GM12878 (cell line): ENCODE data around the gene CYP8B1. TPM values are rescaled to one million over a fixed set of nuclear protein-coding genes. Genes with fewer than 3 reads are reported as not detected.

Experiments
- ATAC-seq: fragments of 200-7000 bp; cut with Tn5 transposase; 3 replicates; pipeline ENCODE4 v1.9.1; 2020; ENCODE audit warnings: mild to moderate bottlenecking, moderate library complexity
- BruUV-seq: library from RNA; stranded (reverse); fragments of 400-500 nt; replicated peaks from 2 replicates; lab custom pipeline; 2021; lab: Mats Ljungman, UMichigan
- CTCF ChIA-PET: fragments of 300-600 bp; sonication (Branson Sonifier 250); formaldehyde crosslinking; extraction: SDS; loops from one replicate; lab custom pipeline; 2021; ENCODE audit warnings: inconsistent platforms; lab: Yijun Ruan, JAX
- POLR2A ChIA-PET: fragments of 350-600 bp; formaldehyde crosslinking; extraction: SDS; loops from one replicate; lab custom pipeline; 2021; ENCODE audit warnings: inconsistent platforms; lab: Charles Lee
- RAD21 ChIA-PET: fragments of 300-600 bp; sonication (Branson Sonifier 250); formaldehyde crosslinking; loops from one replicate; lab custom pipeline; 2023; ENCODE audit warnings: antibody characterized with exemption; ENCODE audit not compliant: unreplicated experiment; lab: Charles Lee
- SMC1A ChIA-PET: fragments of 300-600 bp; sonication (Branson Sonifier 250); formaldehyde crosslinking; loops from one replicate; lab custom pipeline; 2023; ENCODE audit not compliant: unreplicated experiment, uncharacterized antibody; lab: Charles Lee
- DNase-seq: peaks from one replicate; pipeline ENCODE4 v3.0.0-alpha.2; 2011; ENCODE audit warnings: low read depth, low spot score
- FAIRE-seq: peaks from 3 replicates; lab custom pipeline; 2011; peaks lifted over from hg19 to GRCh38; lab: Jason Lieb, UNC
- H2AFZ ChIP-seq: 2 replicates; pipeline ENCODE4 v1.6.0; 2011; ENCODE audit warnings: low read depth, low read length, control low read depth; ENCODE audit not compliant: control insufficient read depth
- H3K27ac ChIP-seq: 2 replicates; pipeline ENCODE4 v1.5.1; 2011; ENCODE audit warnings: control low read depth; ENCODE audit not compliant: control insufficient read depth, insufficient read depth
- H3K27me3 ChIP-seq, 2 experiments: replicated peaks in 1 of 2; 2 replicates each; pipeline versions ENCODE4 v1.6.0 to v1.6.1; 2011; ENCODE audit warnings: low read length in 1 of 2; ENCODE audit not compliant: control insufficient read depth in 2 of 2, insufficient read depth in 2 of 2
- H3K36me3 ChIP-seq, 2 experiments: 2 replicates each; pipeline ENCODE4 v1.5.1; 2011; ENCODE audit warnings: low read length in 1 of 2; ENCODE audit not compliant: control insufficient read depth in 2 of 2, insufficient read depth in 2 of 2
- H3K4me1 ChIP-seq: 2 replicates; pipeline ENCODE4 v1.6.1; 2011; ENCODE audit warnings: mild to moderate bottlenecking, low read length, moderate library complexity, mixed read lengths; ENCODE audit not compliant: control insufficient read depth, insufficient read depth
- H3K4me2 ChIP-seq: 2 replicates; pipeline ENCODE4 v1.6.0; 2011; ENCODE audit warnings: control low read depth; ENCODE audit not compliant: control insufficient read depth, insufficient read depth
- H3K4me3 ChIP-seq: fragments of 200-600 bp; sonication (generic); 2 replicates; pipeline ENCODE4 v1.5.1; 2016
- H3K79me2 ChIP-seq: 2 replicates; pipeline ENCODE4 v1.6.0; 2011; ENCODE audit warnings: low read length; ENCODE audit not compliant: control insufficient read depth, insufficient read depth
- H3K9ac ChIP-seq: 2 replicates; pipeline ENCODE4 v1.8.0; 2011; ENCODE audit warnings: low read length, control low read depth, mixed read lengths; ENCODE audit not compliant: control insufficient read depth, insufficient read depth
- H3K9me3 ChIP-seq: replicated peaks from 3 replicates; pipeline ENCODE4 v1.5.1; 2011; ENCODE audit warnings: mild to moderate bottlenecking, low read length; ENCODE audit not compliant: control insufficient read depth, insufficient read depth
- H4K20me1 ChIP-seq: 2 replicates; pipeline ENCODE4 v1.6.0; 2011; ENCODE audit not compliant: control insufficient read depth, insufficient read depth
- BCL11A ChIP-seq: IDR thresholded peaks from 2 replicates; pipeline ENCODE4 v1.6.1; 2011; ENCODE audit warnings: low read depth, low read length
- CBX5 ChIP-seq: sonication (generic); IDR thresholded peaks from 2 replicates; pipeline ENCODE4 v1.6.1; 2016; ENCODE audit warnings: low read depth, moderate library complexity, mild to moderate bottlenecking, inconsistent platforms
- FOXK2 ChIP-seq: fragments of 450-650 bp; IDR thresholded peaks from 2 replicates; pipeline ENCODE4 v1.6.1; 2017; ENCODE audit warnings: mild to moderate bottlenecking, moderate library complexity
- IRF5 ChIP-seq: fragments of 450-650 bp; IDR thresholded peaks from 2 replicates; pipeline ENCODE4 v1.6.1; 2017; ENCODE audit warnings: borderline replicate concordance
- MEF2A ChIP-seq: IDR thresholded peaks from 2 replicates; pipeline ENCODE4 v1.6.1; 2011; ENCODE audit warnings: low read depth, mild to moderate bottlenecking, low read length, moderate library complexity; ENCODE audit not compliant: insufficient read depth
- NFYA ChIP-seq: IDR thresholded peaks from 2 replicates; pipeline ENCODE4 v1.6.1; 2011; ENCODE audit warnings: low read depth, mild to moderate bottlenecking, low read length, improper control_type of control experiment, borderline replicate concordance
- RCOR1 ChIP-seq: conservative IDR thresholded peaks from 2 replicates; pipeline ENCODE4 v1.6.1; 2012; ENCODE audit warnings: low read depth, low read length, improper control_type of control experiment
- SIN3A ChIP-seq: IDR thresholded peaks from 2 replicates; pipeline ENCODE4 v1.6.1; 2012; ENCODE audit warnings: low read depth, low read length, improper control_type of control experiment
- SUPT20H ChIP-seq: IDR thresholded peaks from 2 replicates; pipeline ENCODE4 v1.6.1; 2011; ENCODE audit warnings: low read depth, mild to moderate bottlenecking, low read length, moderate library complexity, borderline replicate concordance; ENCODE audit not compliant: control insufficient read depth
- TBL1XR1 ChIP-seq: IDR thresholded peaks from 2 replicates; pipeline ENCODE4 v1.6.1; 2012; ENCODE audit warnings: low read depth, low read length, improper control_type of control experiment
- USF2 ChIP-seq: IDR thresholded peaks from 2 replicates; pipeline ENCODE4 v1.6.1; 2011; ENCODE audit warnings: low read depth, low read length, improper control_type of control experiment, borderline replicate concordance
- ZNF687 ChIP-seq: fragments of 450-650 bp; IDR thresholded peaks from 2 replicates; pipeline ENCODE4 v1.6.1; 2017; ENCODE audit warnings: mild to moderate bottlenecking, moderate library complexity
- in situ Hi-C: fragments of 300-500 bp; cut with MboI; formaldehyde crosslinking; loops from 9 replicates; pipeline ENCODE4 v1.14.3; 2018; ENCODE audit warnings: mixed read lengths
- intact Hi-C: fragments of 100-400 bp; cut with micrococcal nuclease; formaldehyde crosslinking; loops from one replicate; pipeline ENCODE4 v1.14.2; 2022; ENCODE audit not compliant: unreplicated experiment
- polyA plus RNA-seq, 11 experiments: library from polyadenylated mRNA; depleted of rRNA in 4 of 11; unstranded in 6 of 11; stranded (reverse) in 5 of 11; fragments of >200 nt; fragmentation: Nextera tagmentation in 4 of 11; fragmentation: Illumina TruSeq in 1 of 11; extraction: Ambion mirVana in 4 of 11; extraction: Trizol in 1 of 11; gene quantifications; 1 replicate in 1 of 11; 2 replicates in 10 of 11; pipeline versions ENCODE4 v1.2.1 to v1.2.3, GENCODE V29; 2011 to 2016; ENCODE audit warnings: inconsistent platforms in 2 of 11, missing spikeins in 2 of 11, low read depth in 1 of 11
- total RNA-seq, 4 experiments: library from RNA; depleted of rRNA in 3 of 4; stranded (reverse); fragments of >200 nt in 3 of 4; fragmentation: Illumina TruSeq in 1 of 4; extraction: Trizol in 1 of 4; gene quantifications; 2 replicates each; pipeline versions ENCODE4 v1.2.1 to v1.2.3, GENCODE V29; 2013 to 2021

Gene CYP8B1
- total and polyA plus RNA-seq, 10 of the 15 experiments (the other 5 are each of a cell fraction or from before 2014, with no cell fraction given), result 0.08 TPM; not detected in 9

- H3K36me3 ChIP-seq, result no peaks in the 10 kb centered on the region
- H3K4me3 ChIP-seq, result no peak overlapping the region
- POLR2A ChIA-PET, result no interaction called here
- no peaks in the 10 kb centered on the region for H4K20me1 ChIP-seq
- H3K9me3 ChIP-seq, result no peaks in the 10 kb centered on the region
- no peak; the same call in 2 of the 3 replicates for ATAC-seq
- no peaks in the 10 kb centered on the region for H3K4me1 ChIP-seq
- no peaks in the 10 kb centered on the region for H3K27me3 ChIP-seq
- no peak overlapping the region for H2AFZ ChIP-seq
- no peak for FAIRE-seq
- H3K79me2 ChIP-seq, result no peaks in the 10 kb centered on the region
- TF ChIP-seq NFYA (no peak), FOXK2 (no peak), BCL11A (no peak), TBL1XR1 (no peak), USF2 (no peak), CBX5 (no peak), SIN3A (no peak)
- CTCF ChIA-PET, result interaction anchor here (0.9 kb wide), 1 partner anchor 8 kb away, joined by 5 read pairs; no protein-coding TSS in a partner anchor
- no peak overlapping the region for H3K4me2 ChIP-seq
- no TSS peak for BruUV-seq
- H3K9ac ChIP-seq, result no peak overlapping the region
- in situ Hi-C loops (no loop called here), intact Hi-C loops (no loop called here)
- no peak for DNase-seq
- RAD21 ChIA-PET, result no interaction called here
- H3K27ac ChIP-seq, result no peak overlapping the region
- SMC1A ChIA-PET, result interaction anchor here (1.0 kb wide), 1 partner anchor 604 kb away, joined by 3 read pairs; no protein-coding TSS in a partner anchor
Measured at GRCh38 chr3:42898896-42899675, 23.4 kb upstream of the CYP8B1 start.

GRCh38 chr3:42895580-42895868 lies 19.8 kb upstream of the CYP8B1 start:
- H3K9me3 ChIP-seq, result no peaks in the 10 kb centered on the region
- CTCF ChIA-PET, result no interaction called here
- intact Hi-C loops (no loop called here), in situ Hi-C loops (no loop called here)
- no peak overlapping the region for H3K27ac ChIP-seq
- POLR2A ChIA-PET, result no interaction called here
- H3K79me2 ChIP-seq, result no peaks in the 10 kb centered on the region
- FAIRE-seq (no peak), ATAC-seq (no peak), DNase-seq (no peak)
- BruUV-seq, result no TSS peak
- RAD21 ChIA-PET, result no interaction called here
- H3K4me1 ChIP-seq, result no peaks in the 10 kb centered on the region
- no peaks in the 10 kb centered on the region for H4K20me1 ChIP-seq
- H3K27me3 ChIP-seq, result 0 out of 4 replicates have a peak, but pooled peaks cover 0 to 3% of the 10 kb centered on the region in 2 experiments
- SMC1A ChIA-PET, result no interaction called here
- no peak overlapping the region for H3K9ac ChIP-seq
- no peak overlapping the region for H3K4me2 ChIP-seq
- H3K4me3 ChIP-seq, result no peak overlapping the region
- H2AFZ ChIP-seq, result no peak overlapping the region
- no peaks in the 10 kb centered on the region for H3K36me3 ChIP-seq
- no peak for TF ChIP-seq RCOR1
- no peak for TF ChIP-seq IRF5
- TF ChIP-seq MEF2A, result no peak
- TF ChIP-seq ZNF687, result no peak
- no peak for TF ChIP-seq SUPT20H
